GM12873 (cell line): ENCODE results near the gene CEBPZOS.

ENCODE experiments used
- TF ChIP-seq, protein P1 (sequence below): IDR thresholded peaks from 2 replicates; pipeline ENCODE4 v1.5.1; 2012; ENCODE audit warnings: low read depth, mild to moderate bottlenecking, moderate library complexity, low read length, control low read depth; ENCODE audit not compliant: insufficient read depth; ENCODE audit errors: missing control alignments

CEBPZOS gene

DNA sequence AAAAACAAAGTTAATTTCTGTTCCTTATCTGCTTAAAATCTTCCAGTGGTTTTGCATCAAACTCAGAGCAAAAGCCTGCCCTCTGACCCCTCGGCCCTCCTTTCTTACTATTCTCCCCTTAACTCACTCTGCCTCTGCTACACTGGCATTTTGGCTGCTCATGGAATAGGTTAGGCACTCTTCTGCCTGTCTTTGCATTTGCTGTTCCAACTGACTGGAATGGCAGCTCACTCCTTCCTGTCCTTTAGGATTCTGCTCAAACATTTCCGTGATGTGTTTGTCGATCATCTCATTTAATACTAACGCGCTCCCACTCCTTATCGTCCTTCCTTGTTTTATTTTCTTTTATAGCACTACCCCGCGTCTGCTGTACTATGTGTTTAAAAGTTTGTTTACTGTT, 34.3 kb downstream of the CEBPZOS start:
- TF ChIP-seq, protein P1, sequence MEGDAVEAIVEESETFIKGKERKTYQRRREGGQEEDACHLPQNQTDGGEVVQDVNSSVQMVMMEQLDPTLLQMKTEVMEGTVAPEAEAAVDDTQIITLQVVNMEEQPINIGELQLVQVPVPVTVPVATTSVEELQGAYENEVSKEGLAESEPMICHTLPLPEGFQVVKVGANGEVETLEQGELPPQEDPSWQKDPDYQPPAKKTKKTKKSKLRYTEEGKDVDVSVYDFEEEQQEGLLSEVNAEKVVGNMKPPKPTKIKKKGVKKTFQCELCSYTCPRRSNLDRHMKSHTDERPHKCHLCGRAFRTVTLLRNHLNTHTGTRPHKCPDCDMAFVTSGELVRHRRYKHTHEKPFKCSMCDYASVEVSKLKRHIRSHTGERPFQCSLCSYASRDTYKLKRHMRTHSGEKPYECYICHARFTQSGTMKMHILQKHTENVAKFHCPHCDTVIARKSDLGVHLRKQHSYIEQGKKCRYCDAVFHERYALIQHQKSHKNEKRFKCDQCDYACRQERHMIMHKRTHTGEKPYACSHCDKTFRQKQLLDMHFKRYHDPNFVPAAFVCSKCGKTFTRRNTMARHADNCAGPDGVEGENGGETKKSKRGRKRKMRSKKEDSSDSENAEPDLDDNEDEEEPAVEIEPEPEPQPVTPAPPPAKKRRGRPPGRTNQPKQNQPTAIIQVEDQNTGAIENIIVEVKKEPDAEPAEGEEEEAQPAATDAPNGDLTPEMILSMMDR: no peak

DNA sequence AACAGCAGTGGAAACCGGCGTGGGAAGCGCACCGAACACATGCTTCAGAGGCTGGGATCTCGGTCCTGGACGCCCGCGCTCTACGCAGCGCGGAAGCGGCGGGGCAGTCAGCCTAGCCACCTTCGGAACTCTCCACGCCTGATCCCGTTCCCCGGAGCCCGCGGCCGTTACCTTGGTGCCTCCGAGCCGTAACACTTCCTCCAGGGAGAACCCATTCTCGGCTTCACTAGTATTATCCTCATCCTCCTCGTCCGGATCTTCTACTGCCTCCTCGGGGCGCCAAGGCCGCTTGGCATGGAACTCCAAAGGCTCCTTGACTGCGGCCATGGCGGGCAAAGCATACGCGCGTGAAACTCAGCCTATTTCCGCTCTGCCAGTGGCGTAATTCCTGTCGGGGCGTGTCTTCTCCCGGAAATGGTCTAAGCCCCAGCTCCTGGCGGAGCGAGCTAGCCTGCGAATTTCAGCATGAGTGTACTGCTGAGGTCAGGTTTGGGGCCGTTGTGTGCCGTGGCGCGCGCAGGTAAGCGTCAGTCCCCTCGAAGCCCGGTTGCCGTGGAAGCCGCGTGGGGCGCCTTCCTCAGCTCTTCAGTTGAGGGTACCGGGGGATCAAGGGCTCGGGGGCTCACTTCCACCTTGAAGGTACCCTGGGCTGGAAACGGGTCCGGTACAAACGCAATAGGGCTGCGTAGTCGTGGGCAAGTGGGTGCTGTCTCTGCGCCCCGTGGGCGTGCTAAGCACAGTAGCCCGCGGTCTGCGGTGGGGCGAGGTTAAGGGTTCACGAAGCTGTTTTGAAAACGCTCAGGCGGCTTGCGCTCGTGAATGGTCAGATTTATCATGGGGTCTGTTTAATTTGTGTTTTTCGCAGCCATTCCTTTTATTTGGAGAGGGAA, 35.2 kb downstream of the CEBPZOS start, which contains the start of the genes CEBPZ and NDUFAF7:
CEBPZ (minus strand) TSS at position 356 of the 890 bp plus-strand sequence; CDS start at position 327, 29 bp downstream.
NDUFAF7 (plus strand) TSS at position 418 of the 890 bp plus-strand sequence; CDS start at position 466, 48 bp downstream.
- TF ChIP-seq, protein P1: no peak

DNA sequence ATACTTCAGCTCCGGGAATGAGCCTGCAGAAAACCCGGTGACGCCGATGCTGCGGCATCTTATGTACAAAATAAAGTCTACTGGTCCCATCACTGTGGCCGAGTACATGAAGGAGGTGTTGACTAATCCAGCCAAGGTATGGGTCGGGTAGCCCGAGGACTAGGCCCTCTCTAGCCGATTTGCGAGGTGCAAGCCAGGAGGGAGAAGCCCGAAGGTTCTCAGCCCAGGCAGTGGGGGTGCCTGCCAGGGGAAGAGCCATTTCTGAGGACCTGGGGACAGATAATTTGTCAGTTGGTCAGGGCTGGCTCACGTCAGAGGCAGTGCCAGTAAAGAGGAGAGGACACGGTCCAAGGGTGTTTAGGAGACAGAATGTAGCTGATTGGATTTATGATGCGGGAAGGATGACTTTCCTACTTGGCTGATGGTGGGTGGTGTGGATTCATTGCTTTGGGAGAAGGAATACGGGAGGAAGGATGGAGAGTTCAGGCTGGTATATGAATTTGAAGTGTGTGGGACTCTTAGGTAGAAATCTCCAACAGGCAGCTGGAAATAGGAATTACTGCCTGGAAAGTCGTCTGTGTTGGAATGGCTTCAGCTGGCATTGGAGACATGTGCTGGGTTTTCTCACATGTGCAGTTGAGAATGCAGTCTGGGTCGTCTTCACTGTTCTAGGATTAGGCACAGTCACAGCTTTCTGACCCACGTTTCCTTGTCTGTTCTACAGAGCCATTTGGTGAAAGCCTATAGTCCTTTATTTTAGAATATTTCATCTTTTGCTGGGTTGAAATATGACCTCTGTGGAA, 36.0 kb downstream of the CEBPZOS start:
- TF ChIP-seq, protein P1: no peak

DNA sequence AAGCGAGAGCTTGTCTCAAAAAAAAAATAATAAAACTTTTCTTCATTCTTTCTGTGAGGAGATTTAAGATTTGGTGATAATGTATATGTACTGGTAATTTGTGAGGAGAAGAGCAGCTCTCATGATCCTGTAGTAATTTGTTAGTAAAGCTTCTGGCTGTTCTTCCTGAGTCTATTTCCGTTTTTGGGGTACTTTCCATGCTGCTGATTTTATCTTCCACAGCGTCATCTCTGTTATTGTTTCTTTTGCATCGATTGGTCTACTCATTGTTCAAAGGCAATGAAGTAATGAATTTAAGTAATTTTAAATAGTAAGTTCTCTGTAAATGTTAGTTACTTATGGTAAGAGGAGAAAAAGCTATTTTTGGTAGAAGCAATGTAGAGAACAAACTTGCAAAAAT, 47.1 kb downstream of the CEBPZOS start:
- TF ChIP-seq, protein P1: no peak

DNA sequence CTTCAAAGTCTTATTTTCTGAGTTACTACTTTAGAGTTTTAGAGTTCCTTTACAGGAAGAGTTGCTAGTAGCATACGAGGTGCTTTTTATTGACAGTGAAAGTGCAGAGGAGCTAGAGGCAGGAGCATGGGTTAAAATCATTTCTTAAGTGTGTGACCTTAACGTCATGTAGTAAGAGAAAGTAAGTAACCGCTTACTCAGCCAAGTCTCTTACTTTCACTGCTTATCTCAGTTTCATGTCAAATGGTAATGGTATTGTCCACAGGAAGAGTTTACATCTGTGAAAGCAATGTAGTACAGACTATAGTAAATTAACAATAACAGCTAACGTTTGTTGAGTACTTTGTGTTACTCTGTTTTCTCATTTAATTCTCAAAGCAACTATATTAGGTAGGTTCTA, 47.7 kb downstream of the CEBPZOS start:
- TF ChIP-seq, protein P1: no peak

DNA sequence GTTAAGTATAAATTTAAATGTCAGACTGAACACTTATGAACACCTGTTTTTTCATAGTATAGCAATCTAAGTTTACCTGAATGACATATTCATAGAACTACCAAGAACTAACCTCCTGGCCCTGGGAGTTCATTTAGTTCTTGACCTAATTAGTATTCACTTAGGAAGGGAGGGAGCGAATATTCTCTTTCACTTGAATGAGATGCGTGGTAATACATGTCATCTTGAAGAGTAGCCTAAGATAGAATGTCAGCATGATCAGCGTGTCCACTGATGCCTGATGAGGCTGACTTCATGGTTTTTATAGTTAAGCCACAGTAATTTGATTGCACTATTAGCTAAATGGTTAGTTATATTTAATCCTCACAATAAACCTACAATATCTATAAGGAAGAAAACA, 48.5 kb downstream of the CEBPZOS start:
- TF ChIP-seq, protein P1: no peak

DNA sequence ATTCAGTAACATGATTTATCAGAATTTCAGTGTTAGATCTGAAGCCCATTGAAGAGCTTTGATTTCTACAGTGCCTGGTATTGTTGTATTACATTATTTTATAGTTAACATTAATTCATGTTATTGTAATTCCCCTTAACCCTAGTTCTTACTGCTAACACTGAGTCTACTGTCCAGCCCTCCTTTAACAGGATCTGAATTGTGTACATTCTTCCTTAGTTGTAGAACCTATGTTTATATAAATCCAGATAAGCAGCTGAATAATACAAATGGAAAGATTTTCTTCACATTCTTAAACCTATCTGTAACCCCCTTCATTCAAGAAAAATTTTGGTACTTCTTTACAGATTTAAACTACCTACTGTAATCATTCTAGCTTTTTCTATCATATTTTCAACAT, 49.9 kb downstream of the CEBPZOS start:
- TF ChIP-seq, protein P1: no peak
